HuH-7.5 (cell line): ENCODE measurements around the gene ANKS3.
A peak's percentile ranks its signal among the peaks of the same experiment; 100 is the strongest.
"Not testable (repeated sequence)": the region's sequence is repeated elsewhere in the genome, so short reads cannot be mapped to it uniquely, and the experiment has no call there.

Experiments
- DNase-seq: peaks from one replicate; pipeline ENCODE4 v3.0.0; 2011; ENCODE audit warnings: low spot score

The ANKS3 gene

GRCh38 chr16:4753227-4753626 is 19.2 kb upstream of the ANKS3 start:
- no peak for DNase-seq

GRCh38 chr16:4752351-4753100 is 18.5 kb upstream of the ANKS3 start:
- DNase-seq = no peak

- no peak for DNase-seq
Measured at GRCh38 chr16:4750896-4751295, 16.8 kb upstream of the ANKS3 start.

- DNase-seq = no peak
Measured at GRCh38 chr16:4749700-4750257, 15.7 kb upstream of the ANKS3 start.

GRCh38 chr16:4748682-4749411 is 14.8 kb upstream of the ANKS3 start:
- no peak for DNase-seq

GRCh38 chr16:4747906-4748681 is 14.0 kb upstream of the ANKS3 start:
- no peak for DNase-seq

- no peak for DNase-seq
Measured at GRCh38 chr16:4746991-4747574, 13.0 kb upstream of the ANKS3 start.

GRCh38 chr16:4746215-4746614 is 12.1 kb upstream of the ANKS3 start:
- no peak for DNase-seq

- DNase-seq = no peak
Measured at GRCh38 chr16:4745274-4745569, 11.2 kb upstream of the ANKS3 start.

GRCh38 chr16:4744555-4745273 is 10.6 kb upstream of the ANKS3 start:
- DNase-seq = no peak

GRCh38 chr16:4743226-4743878 is 9.3 kb upstream of the ANKS3 start:
- no peak for DNase-seq

GRCh38 chr16:4738370-4738769 is 4.3 kb upstream of the ANKS3 start:
- not testable (repeated sequence) for DNase-seq

- DNase-seq = no peak
Measured at GRCh38 chr16:4737545-4737944, 3.5 kb upstream of the ANKS3 start.

- no peak for DNase-seq
Measured at GRCh38 chr16:4736546-4736945, 2.5 kb upstream of the ANKS3 start.

GRCh38 chr16:4734730-4735535 is 862 bp upstream of the ANKS3 start:
- DNase-seq = peak; percentile 81

- peak; percentile 25 for DNase-seq
Measured at GRCh38 chr16:4733747-4734062, 366 bp downstream of the ANKS3 start.

GRCh38 chr16:4733211-4733742 is 794 bp downstream of the ANKS3 start:
- no peak for DNase-seq

GRCh38 chr16:4729876-4730275 is 4.2 kb downstream of the ANKS3 start:
- DNase-seq = no peak

- no peak for DNase-seq
Measured at GRCh38 chr16:4728676-4729075, 5.4 kb downstream of the ANKS3 start.

GRCh38 chr16:4726616-4727015 is 7.5 kb downstream of the ANKS3 start:
- no peak for DNase-seq
